H4 (cell line): ENCODE results near the gene HOXA5. TPM values are rescaled to one million over a fixed set of nuclear protein-coding genes. Genes with fewer than 3 reads are reported as not detected.
A peak's percentile ranks its signal among the peaks of the same experiment; 100 is the strongest.

Experiments
- DNase-seq: peaks from one replicate; pipeline ENCODE4 v3.0.0-alpha.2; 2015; ENCODE audit warnings: low spot score
- total RNA-seq: library from RNA; depleted of rRNA; stranded (reverse); fragments of >200 nt; shearing (Covaris generic); gene quantifications from 2 replicates; pipeline ENCODE4 v1.2.3, GENCODE V29; 2014

The HOXA5 gene
- total RNA-seq, 1 experiment from 2014 or later: 3.6 TPM

GRCh38 chr7:27148756-27149641 is 5.5 kb upstream of the HOXA5 start:
- DNase-seq: peak; percentile 52

GRCh38 chr7:27148031-27148755 is 4.7 kb upstream of the HOXA5 start:
- DNase-seq: no peak

GRCh38 chr7:27147199-27148030 is 3.9 kb upstream of the HOXA5 start, which contains the start of gene HOXA6:
Gene HOXA6 (minus strand): TSS chr7:27147774. CDS start chr7:27147749, 25 bp downstream.
- no peak for DNase-seq

- no peak for DNase-seq
Observed at GRCh38 chr7:27146491-27147198, 3.2 kb upstream of the HOXA5 start.

DNA sequence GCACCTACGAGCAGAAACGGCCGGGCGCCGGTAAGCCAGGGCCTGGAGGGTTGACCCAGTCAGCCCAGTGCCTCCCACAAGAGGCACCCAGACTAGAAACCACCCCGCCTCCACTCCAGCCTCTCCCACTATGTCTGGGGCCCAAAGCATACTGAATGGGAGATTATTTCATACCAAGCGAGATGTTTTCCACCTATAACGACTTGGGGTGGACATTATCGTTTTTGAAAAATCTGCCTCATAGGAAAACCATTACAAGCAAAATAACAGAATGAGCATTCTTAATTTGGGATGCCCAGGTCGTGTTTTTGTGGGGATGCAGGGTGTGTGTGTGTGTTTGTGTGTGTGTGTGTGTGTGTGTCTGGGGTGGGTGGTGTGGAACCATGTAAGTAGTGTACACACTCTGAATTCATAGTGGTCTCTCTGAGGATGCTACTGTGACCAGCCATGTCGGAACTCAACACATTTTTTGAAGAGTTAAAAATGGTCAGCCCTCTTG is 2.5 kb upstream of the HOXA5 start:
- no peak for DNase-seq

DNA sequence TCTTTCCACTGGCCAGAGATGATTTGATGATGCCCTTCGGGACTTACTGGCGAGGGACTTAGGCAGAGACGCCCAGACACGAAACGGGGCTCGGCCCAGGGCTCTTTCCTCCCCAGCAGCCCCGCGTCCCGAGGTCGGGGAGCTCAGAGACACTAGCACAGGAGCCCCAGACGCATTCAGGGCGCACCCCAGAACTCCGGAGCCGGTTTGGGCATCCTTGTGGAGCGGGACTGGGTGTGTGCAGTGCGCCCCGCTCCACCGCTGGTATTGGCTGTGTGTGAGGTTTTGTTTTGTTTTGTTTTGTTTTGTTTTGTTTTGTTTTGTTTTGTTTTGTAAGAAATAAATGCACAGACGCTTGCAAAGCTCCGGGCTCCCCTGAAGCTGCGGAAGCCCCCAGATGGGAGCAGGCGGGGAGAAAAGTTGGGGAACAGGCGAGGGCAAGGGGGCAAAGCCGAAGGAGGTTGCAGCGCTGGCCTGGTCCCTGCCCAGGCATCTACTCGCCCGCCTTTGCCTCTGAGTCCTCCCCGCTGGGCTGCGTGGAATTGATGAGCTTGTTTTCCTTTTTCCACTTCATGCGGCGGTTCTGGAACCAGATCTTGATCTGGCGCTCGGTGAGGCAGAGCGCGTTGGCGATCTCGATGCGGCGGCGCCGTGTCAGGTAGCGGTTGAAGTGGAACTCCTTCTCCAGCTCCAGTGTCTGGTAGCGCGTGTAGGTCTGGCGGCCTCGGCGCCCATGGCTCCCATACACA is 1.9 kb upstream of the HOXA5 start:
- no peak for DNase-seq

DNA sequence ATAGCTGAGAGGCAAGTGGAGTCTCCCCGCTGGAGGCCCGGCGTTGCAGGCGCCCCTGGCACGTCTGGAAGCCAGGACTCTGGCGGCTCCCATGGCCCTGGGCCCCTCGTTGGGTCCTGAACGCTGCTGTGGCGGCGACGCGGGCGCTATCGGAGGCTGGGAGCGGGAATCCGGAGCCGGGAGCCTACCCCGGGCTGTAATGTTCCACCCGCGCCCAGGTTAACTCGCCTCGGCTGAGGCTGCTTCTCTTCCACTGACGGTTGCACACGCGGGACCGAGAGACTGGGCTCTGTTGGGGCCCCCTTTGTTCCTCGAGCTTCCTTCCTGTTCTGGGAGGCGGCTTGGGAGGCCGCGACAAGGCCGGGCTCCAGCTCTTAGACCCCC is 1.3 kb upstream of the HOXA5 start:
- no peak for DNase-seq

DNA sequence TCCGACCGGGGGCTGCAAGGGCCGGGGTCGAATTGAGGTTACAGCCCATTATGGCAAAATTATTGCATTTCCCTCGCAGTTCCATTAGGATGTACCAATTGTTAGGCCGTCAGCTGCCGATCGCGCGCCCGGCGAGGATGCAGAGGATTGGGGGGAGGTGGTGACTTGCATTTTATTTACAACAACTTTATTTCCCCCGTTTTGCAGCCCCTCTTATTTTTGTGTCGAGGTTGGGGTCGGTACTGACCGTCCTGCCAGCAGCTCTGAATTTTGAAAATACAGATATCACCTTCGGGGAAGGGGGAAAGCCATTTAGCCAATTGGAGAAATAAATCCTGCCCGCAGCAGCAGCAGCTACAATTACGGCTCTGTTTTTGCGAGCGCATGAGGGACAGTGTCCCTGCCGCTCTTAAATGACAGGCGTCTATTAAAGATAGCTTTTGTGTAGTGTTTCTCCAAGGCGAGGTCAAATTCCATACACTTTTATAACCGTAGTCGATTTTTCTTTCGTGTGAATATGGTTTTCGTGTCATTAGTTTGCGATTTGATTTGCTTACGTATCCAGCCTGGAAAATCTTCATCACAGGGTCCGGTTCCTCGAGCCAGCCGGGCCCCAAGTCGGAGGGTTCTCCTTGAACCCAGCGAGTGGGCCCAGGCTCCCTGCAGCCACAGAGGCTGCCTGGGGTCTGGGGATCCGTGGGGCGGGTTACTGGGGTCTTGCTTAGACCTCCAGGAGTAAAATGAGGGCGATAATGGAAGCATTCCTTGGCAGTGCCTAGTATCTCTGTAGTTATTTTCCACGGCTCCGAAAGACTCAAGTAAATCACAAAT is 684 bp upstream of the HOXA5 start:
- DNase-seq: no peak

DNA sequence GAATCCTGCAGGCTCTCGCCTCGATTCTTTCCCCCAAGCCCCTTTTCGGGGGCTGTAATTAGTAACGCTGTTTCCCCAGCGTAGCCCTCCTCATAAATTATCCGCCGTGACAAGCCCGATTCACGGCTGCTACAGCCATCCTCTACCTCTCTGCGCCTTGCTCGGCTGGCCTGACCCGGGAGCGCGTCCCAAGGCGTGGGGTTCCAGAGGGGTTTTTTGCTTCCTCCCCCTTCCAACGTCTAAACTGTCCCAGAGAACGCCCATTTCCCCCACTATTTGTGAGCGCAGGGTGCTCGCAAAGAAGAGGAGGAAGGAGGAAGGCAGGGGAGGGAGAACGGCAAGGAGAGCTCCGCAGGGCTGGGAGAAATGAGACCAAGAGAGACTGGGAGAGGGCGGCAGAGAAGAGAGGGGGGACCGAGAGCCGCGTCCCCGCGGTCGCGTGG is 880 bp downstream of the HOXA5 start:
- DNase-seq: no peak

DNA sequence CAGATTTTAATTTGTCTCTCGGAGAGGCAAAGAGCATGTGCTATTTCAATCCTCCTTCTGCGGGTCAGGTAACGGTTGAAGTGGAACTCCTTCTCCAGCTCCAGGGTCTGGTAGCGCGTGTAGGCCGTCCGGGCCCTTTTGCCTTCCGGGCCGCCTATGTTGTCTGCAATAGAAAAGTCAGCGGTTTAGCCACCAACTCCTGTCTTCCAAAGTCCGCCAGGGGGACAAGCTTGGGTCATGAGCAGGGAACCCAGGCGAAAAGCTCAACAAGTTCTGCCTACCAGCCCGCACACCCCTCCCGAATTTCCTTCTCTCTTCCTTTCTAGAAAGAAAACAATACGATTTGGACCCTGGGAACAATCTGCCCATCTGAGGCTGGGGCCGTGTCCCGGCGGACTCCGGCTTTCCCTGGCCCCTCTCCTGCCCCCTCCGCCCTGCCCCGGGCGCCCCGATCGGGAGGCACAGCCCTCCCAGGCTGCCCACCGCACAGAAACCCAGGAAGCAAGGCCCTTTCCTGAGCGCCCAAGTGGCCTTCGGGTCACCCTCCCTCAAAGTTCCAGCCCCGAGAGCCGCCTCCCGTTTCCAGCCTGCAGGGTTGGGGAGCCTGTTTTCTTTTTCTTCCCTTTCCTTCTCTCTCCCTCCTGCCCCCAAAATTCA is 1.4 kb downstream of the HOXA5 start:
- DNase-seq: no peak

- no peak for DNase-seq
Observed at GRCh38 chr7:27141137-27141922, 2.2 kb downstream of the HOXA5 start.

DNA sequence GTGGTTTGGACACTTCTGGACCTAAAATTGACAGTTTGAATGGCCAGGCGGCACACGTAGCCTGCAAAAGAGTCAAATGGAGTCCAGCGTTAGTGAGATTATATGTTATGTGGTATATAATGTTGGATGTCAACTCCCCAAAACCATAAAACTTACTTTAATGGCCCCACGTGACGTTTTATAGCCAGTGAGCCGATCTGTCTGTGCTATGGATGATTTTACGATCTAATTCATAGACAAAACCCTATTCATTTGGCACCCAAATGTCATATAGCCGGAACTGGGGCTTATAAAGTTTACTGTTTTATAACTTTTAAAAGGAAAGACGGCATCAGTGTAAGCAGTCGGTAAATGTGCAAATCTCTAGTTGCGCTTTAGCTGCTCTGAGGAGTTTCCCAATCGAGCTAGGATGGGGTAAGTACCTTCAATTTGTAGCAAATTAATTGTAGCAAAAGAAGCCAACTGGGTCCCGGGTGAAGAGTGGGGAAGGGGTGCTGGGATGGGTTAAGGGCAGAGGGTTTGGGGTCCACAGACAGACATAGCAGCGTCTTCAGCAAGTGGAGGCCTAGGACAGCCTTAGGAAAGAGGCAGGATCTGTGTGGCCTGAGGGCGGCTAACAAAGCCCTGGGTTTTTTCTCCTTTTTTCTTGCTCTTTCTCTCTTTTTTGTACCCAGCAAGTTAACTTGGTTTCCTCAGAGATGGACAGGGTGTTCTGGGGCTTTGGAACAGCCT is 3.2 kb downstream of the HOXA5 start:
- DNase-seq: no peak

DNA sequence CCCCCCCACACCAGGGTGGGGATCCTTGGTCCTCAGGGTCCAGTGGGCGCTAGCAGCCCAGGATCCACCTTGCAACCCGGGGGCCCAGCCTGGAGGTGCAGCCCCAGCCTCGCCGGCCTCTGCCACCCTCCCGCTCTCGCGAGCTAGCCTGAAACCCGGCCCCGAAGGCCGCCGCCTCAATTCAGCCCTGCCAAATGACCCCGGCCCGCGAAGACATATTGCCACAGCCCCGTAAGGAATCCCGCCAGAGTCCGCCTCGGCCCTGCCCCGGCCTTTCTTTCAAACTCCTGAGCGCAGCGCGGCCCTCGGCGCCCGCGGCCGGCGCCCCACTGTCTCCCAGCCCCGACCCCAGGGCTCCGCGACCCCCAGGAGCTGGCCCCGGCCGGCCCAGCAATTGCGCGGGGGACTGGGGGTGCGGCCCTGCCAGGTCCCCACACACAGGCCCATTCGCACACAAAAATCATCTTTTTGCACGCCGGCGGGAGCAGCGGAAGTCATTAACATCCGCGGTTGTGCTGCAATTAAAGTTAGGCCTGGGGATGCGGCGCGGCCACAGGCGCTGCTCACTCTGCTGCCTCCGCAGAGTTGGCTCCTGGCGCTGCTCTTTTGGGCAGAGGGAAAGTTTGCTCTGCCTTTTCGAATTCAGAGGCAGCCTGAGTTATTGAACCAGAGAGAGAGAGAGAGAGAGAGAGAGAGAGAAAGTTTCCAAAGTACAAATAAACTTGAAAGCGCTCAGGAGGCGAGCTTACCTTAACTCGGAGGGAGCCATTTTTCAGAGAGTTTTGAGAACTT is 4.0 kb downstream of the HOXA5 start:
- DNase-seq: no peak

- no peak for DNase-seq
Observed at GRCh38 chr7:27138985-27139333, 4.5 kb downstream of the HOXA5 start.

GRCh38 chr7:27138472-27138871 is 5.0 kb downstream of the HOXA5 start:
- no peak for DNase-seq

DNA sequence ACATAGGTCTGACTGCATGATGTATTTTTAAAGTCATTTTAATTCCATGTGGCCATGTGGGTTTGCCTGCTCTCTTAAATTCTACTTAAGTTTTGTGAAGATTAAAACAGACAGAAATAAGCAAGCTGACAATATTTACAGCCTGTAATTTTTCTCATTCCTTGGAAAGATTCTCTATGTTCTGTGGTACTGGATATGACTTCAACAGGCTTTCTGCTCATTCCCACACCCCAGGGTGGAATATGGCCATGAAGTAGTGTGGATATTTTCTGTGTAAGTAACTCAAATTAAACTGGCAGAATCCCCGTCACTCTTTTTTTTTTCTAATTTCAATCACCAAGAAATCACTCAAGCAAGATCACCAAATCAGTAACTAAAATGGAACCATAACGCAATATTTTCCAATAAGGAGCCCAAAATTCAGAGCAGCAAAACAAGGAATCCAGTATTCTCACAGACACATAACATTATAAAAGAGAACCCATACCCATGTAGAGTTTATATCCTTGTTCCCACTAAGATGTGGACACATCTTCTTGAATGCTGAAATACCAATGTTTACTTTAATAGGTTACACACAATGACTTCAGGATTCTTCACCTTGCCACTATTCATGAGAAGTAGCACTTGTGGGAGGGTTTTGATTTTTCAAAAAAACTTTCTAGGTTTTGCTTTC is 5.7 kb downstream of the HOXA5 start:
- no peak for DNase-seq
